IPS-18c (cell line): Measurements from ENCODE around the gene USP21.
"Not testable (repeated sequence)": the region's sequence is repeated elsewhere in the genome, so short reads cannot be mapped to it uniquely, and the experiment has no call there.

Source experiments
- H3K4me3 ChIP-seq: 2 replicates; pipeline ENCODE4 v1.7.0; 2013; ENCODE audit warnings: low read depth, mild to moderate bottlenecking, low read length, moderate library complexity; ENCODE audit not compliant: insufficient read depth
- H3K9me3 ChIP-seq: one replicate; pipeline ENCODE4 v1.6.1; 2013; ENCODE audit warnings: mild to moderate bottlenecking, low read length, moderate library complexity; ENCODE audit not compliant: control insufficient read depth, insufficient read depth

The USP21 gene, protein sequence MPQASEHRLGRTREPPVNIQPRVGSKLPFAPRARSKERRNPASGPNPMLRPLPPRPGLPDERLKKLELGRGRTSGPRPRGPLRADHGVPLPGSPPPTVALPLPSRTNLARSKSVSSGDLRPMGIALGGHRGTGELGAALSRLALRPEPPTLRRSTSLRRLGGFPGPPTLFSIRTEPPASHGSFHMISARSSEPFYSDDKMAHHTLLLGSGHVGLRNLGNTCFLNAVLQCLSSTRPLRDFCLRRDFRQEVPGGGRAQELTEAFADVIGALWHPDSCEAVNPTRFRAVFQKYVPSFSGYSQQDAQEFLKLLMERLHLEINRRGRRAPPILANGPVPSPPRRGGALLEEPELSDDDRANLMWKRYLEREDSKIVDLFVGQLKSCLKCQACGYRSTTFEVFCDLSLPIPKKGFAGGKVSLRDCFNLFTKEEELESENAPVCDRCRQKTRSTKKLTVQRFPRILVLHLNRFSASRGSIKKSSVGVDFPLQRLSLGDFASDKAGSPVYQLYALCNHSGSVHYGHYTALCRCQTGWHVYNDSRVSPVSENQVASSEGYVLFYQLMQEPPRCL

DNA sequence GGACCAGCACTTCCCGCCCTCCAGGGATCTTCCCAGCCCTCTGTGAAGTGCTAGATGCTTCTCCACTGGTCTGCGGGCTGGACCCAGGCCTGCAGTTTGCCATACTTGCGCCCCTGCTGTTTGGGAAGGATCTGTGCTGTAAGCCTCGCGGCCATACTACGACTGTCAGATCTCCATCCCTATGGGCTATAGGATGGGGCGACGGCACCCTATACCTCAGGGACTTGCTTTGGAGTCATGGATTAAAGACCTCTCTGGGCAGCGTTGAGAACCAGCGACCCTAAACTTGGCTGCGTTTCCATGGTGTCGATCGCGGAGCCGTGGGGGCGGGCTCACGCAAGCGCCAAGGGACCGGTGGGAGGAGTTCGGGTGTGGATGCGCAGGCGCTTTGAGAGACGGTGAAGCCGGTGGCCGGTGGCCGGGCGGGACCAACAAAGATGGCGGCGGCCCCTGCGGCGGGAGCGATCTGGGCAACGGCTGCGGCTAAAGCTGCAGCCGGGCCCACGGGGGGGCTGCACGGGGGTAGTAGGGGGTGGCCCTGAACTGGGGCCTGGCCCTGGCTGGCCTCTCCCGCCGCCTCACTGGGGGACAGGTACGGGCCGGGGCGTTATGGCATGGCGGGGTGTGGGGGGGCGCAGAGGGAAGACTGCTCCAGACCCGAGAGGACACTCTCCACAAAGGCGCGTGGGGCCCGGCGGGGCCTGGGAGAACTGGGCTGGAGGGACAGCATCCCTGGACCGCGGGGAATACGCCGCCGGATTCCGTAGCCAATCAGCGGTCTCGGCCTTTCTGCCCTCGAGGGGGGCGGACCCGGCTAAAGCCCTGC lies at the start of gene USP21:
USP21 (plus strand) TSS at position 414 of the 826 bp plus-strand sequence. CDS start 1,141 bp downstream, outside the sequence.
- Histone ChIP-seq H3K4me3 (peak within 1 kb of the TSS; percentile 43), H3K9me3 (no peaks in the 10 kb centered on the region)

- Histone ChIP-seq H3K4me3 (no peak overlapping the region), H3K9me3 (no peaks in the 10 kb centered on the region)
These were observed 48.2 kb upstream of the USP21 start for GRCh38 chr1:161111117-161111516.

GRCh38 chr1:161111527-161111926 lies 47.8 kb upstream of the USP21 start:
- Histone ChIP-seq H3K4me3 (no peak overlapping the region), H3K9me3 (no peaks in the 10 kb centered on the region)

DNA sequence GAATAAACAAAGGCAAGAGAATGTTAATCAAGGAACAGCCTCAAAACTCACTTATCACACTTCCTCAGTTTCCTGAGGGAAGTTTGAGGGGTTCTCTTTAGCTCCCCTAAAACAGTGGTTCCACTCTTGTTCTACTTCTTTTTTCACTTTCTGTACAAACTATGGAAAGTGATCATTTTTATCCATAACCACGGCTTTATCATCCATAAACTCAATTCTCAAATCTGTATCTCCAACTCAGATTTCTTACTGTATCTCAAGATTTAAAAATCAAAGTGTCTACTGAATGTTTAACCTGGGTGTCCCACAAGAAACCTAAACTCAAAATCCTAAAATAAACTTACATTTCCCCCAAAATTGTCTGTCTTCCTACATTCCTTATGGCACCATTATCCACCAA lies 45.4 kb upstream of the USP21 start:
- Histone ChIP-seq H3K9me3 (no peaks in the 10 kb centered on the region), H3K4me3 (no peak overlapping the region)

- Histone ChIP-seq H3K4me3 (no peak overlapping the region), H3K9me3 (no peaks in the 10 kb centered on the region)
These were observed 44.7 kb upstream of the USP21 start for GRCh38 chr1:161114556-161114955.

DNA sequence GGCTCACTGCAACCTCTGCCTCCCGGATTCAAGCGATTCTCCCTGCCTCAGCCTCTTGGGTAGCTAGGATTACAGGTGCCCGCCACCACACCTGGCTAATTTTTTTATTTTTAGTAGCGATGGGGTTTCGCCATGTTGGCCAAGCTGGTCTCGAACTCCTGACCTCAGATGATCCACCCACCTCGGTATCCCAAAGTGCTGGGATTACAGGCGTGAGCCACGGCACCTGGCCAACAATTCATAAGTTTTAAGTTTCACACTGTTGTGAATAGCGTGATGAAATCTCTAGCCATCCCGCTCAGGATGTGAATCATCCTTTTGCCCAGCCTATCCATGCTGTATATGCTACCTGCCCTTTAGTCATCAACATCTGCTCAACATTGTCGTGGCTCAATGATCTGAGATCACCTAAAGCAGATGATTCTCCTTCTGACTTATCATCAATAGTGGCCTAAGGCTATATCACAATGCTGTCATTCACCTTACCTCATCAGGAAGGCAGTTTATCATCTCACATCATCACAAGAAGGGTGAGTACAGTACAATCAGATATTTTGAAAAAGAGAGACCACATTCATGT lies 44.1 kb upstream of the USP21 start:
- Histone ChIP-seq H3K9me3 (no peaks in the 10 kb centered on the region), H3K4me3 (no peak overlapping the region)

DNA sequence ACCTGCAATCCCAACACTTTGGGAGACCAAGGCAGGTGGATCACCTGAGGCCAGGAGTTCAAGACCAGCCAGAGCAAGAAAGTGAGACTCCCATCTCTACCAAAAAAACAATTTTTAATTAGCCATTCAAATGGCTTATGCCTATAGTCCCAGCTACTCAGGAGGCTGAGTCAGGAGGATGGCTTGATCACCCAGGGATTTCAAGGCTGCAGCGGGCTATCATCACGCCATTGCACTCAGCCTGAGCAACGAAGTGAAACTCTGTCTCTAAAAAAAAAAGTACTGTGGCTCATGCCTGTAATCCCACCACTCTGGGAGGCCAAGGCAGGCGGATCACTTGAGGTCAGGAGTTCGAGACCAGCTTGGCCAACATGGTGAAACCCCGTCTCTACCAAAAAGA lies 43.3 kb upstream of the USP21 start:
- H3K4me3 ChIP-seq, H3K9me3 ChIP-seq: not testable (repeated sequence)

GRCh38 chr1:161117759-161118581 lies 41.3 kb upstream of the USP21 start, which contains the start of the genes NIT1 and PFDN2:
NIT1 (plus strand) TSS chr1:161118105; CDS start chr1:161118177, 72 bp downstream.
PFDN2 (minus strand) TSS chr1:161118037; CDS start chr1:161118026, 11 bp downstream.
- no peaks in the 10 kb centered on the region for H3K9me3 ChIP-seq
- peak within 1 kb of the TSS; percentile 97 for H3K4me3 ChIP-seq

- peak overlapping the region; percentile 97 for H3K4me3 ChIP-seq
These were observed 40.0 kb upstream of the USP21 start for GRCh38 chr1:161119092-161119903.

DNA sequence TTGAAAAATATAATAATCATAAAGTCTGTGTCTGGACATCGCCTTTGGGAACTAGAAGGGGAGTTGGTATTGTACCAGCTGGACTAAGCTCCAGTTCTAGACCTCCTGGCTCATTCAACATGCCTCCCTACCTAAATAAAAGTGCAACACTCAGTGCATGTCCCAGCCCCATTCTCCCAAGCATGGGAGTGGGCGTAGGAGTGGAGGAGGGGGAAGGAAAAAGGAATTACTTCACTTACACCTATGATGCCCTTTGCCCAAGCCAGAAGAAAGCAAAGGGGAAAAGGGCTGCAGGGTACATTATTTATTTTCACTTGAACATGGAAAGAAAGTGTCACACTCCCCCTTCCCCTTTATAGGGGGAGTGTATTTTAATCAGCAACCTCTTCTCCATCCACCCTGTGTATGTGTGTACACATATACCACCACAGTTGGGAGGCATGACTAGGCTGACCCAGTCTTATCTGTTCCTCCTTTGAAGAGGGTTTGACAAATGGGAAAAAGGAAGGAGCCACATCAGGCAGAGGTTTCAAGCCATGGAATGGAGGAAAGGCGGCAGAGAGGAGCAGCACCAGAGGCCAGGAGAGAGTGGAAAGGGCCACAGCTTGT lies 38.2 kb upstream of the USP21 start:
- H3K9me3 ChIP-seq = no peaks in the 10 kb centered on the region
- no peak overlapping the region for H3K4me3 ChIP-seq

More at GRCh38 chr1:161119092-161119903, 40.0 kb upstream of the USP21 start:
- H3K9me3 ChIP-seq = no peaks in the 10 kb centered on the region

- H3K9me3 ChIP-seq = no peaks in the 10 kb centered on the region
- H3K4me3 ChIP-seq = no peak overlapping the region
These were observed 37.5 kb upstream of the USP21 start for GRCh38 chr1:161121834-161122233.

- no peak overlapping the region for H3K4me3 ChIP-seq
- no peaks in the 10 kb centered on the region for H3K9me3 ChIP-seq
These were observed 36.3 kb upstream of the USP21 start for GRCh38 chr1:161122967-161123366.

- Histone ChIP-seq H3K4me3 (no peak overlapping the region), H3K9me3 (no peaks in the 10 kb centered on the region)
These were observed 31.7 kb upstream of the USP21 start for GRCh38 chr1:161127649-161128048.

- Histone ChIP-seq H3K9me3 (no peaks in the 10 kb centered on the region), H3K4me3 (no peak overlapping the region)
These were observed 30.5 kb upstream of the USP21 start for GRCh38 chr1:161128591-161129420.

GRCh38 chr1:161130266-161130665 lies 29.0 kb upstream of the USP21 start:
- H3K9me3 ChIP-seq = no peaks in the 10 kb centered on the region
- H3K4me3 ChIP-seq = no peak overlapping the region
